OCI-LY1 (cell line): Measurements from ENCODE around the gene TENM4.

Experiments
- H2AFZ ChIP-seq: fragments of 200-600 bp; sonication (generic), shearing (Covaris generic); 2 replicates; pipeline ENCODE4 v1.6.0; 2014; ENCODE audit warnings: antibody characterized with exemption, mild to moderate bottlenecking, low read length
- H3F3A ChIP-seq: fragments of 200-600 bp; sonication (generic), shearing (Covaris generic); 2 replicates; pipeline ENCODE4 v1.6.0; 2014; ENCODE audit warnings: mild to moderate bottlenecking, antibody characterized with exemption, low read length, moderate library complexity; ENCODE audit not compliant: insufficient read depth
- H3K27ac ChIP-seq: fragments of 200-600 bp; sonication (generic); 2 replicates; pipeline ENCODE4 v1.5.1; 2014; ENCODE audit warnings: low read length, mixed run types, mild to moderate bottlenecking, low read depth; ENCODE audit not compliant: poor library complexity, severe bottlenecking
- H3K27me3 ChIP-seq: fragments of 200-600 bp; sonication (generic); 2 replicates; pipeline ENCODE4 v1.6.0; 2014; ENCODE audit warnings: antibody characterized with exemption, mild to moderate bottlenecking, low read length, moderate library complexity; ENCODE audit not compliant: insufficient read depth
- H3K36me3 ChIP-seq: fragments of 200-600 bp; sonication (generic); 2 replicates; pipeline ENCODE4 v1.6.1; 2014; ENCODE audit warnings: mild to moderate bottlenecking, antibody characterized with exemption, low read length, moderate library complexity, mixed read lengths; ENCODE audit not compliant: insufficient read depth
- H3K4me1 ChIP-seq: fragments of 200-600 bp; sonication (generic); 2 replicates; pipeline ENCODE4 v1.5.1; 2014; ENCODE audit warnings: mild to moderate bottlenecking, low read length, moderate library complexity; ENCODE audit not compliant: insufficient read depth, severe bottlenecking
- H3K4me2 ChIP-seq: fragments of 200-600 bp; sonication (generic), shearing (Covaris generic); 2 replicates; pipeline ENCODE4 v1.6.1; 2014; ENCODE audit warnings: low read length
- H3K4me3 ChIP-seq: fragments of 200-600 bp; sonication (generic); 2 replicates; pipeline ENCODE4 v1.5.1; 2014; ENCODE audit warnings: low read length, low read depth, mild to moderate bottlenecking, mixed read lengths; ENCODE audit not compliant: poor library complexity, severe bottlenecking
- H3K79me2 ChIP-seq: fragments of 200-600 bp; shearing (Covaris generic); 2 replicates; pipeline ENCODE4 v1.6.1; 2016; ENCODE audit warnings: mixed run types, low read length, mixed read lengths; ENCODE audit not compliant: insufficient read depth
- H3K9ac ChIP-seq: fragments of 200-600 bp; sonication (generic), shearing (Covaris generic); 2 replicates; pipeline ENCODE4 v1.6.1; 2014; ENCODE audit warnings: mild to moderate bottlenecking, low read length, mixed read lengths
- H3K9me2 ChIP-seq: fragments of 200-600 bp; sonication (generic), shearing (Covaris generic); 2 replicates; pipeline ENCODE4 v1.6.1; 2014; ENCODE audit warnings: low read depth, mild to moderate bottlenecking, low read length, mixed read lengths
- H3K9me3 ChIP-seq: fragments of 200-600 bp; shearing (Covaris generic); 2 replicates; pipeline ENCODE4 v1.6.1; 2014; ENCODE audit warnings: low read length, mixed read lengths
- H4K20me1 ChIP-seq: fragments of 200-600 bp; sonication (generic), shearing (Covaris generic); 2 replicates; pipeline ENCODE4 v1.6.0; 2016; ENCODE audit warnings: mild to moderate bottlenecking, low read length; ENCODE audit not compliant: insufficient read depth
- CTCF ChIP-seq: fragments of 200-600 bp; sonication (generic), shearing (Covaris generic); IDR thresholded peaks from 2 replicates; pipeline ENCODE4 v1.5.1; 2017; ENCODE audit warnings: mild to moderate bottlenecking, antibody characterized with exemption, low read length, moderate library complexity, mixed read lengths
- EZH2 ChIP-seq: fragments of 200-600 bp; sonication (generic), shearing (Covaris generic); IDR thresholded peaks from 2 replicates; pipeline ENCODE4 v1.8.0; 2017; ENCODE audit warnings: borderline replicate concordance, mixed run types, mild to moderate bottlenecking, antibody characterized with exemption, low read length, moderate library complexity, mixed read lengths

Gene TENM4

GRCh38 chr11:79047980-79048379 is 392.9 kb downstream of the TENM4 start:
- no peaks in the 10 kb centered on the region for H3K27me3 ChIP-seq
- H3K9me3 ChIP-seq: no peaks in the 10 kb centered on the region

GRCh38 chr11:79047321-79047720 is 393.5 kb downstream of the TENM4 start:
- Histone ChIP-seq H3K27me3 (no peaks in the 10 kb centered on the region), H3K36me3 (no peaks in the 10 kb centered on the region), H3K27ac (no peak overlapping the region), H3K9me2 (no peaks in the 10 kb centered on the region), H2AFZ (no peak overlapping the region), H3K79me2 (no peaks in the 10 kb centered on the region), H3K9me3 (no peaks in the 10 kb centered on the region), H3K4me1 (no peaks in the 10 kb centered on the region), H3F3A (no peaks in the 10 kb centered on the region), H3K4me2 (no peak overlapping the region), H3K4me3 (no peak overlapping the region), H3K9ac (no peak overlapping the region), H4K20me1 (no peaks in the 10 kb centered on the region)
- no peak for TF ChIP-seq EZH2
- no peak for TF ChIP-seq CTCF

More at GRCh38 chr11:79047980-79048379, 392.9 kb downstream of the TENM4 start:
- no peak for TF ChIP-seq EZH2
- no peak overlapping the region for H3K9ac ChIP-seq
- H3K4me3 ChIP-seq: no peak overlapping the region
- H3K9me2 ChIP-seq: no peaks in the 10 kb centered on the region
- H3K27ac ChIP-seq: no peak overlapping the region
- H2AFZ ChIP-seq: no peak overlapping the region
- no peaks in the 10 kb centered on the region for H3K36me3 ChIP-seq
- no peak overlapping the region for H3K4me2 ChIP-seq
- no peaks in the 10 kb centered on the region for H4K20me1 ChIP-seq
- no peaks in the 10 kb centered on the region for H3F3A ChIP-seq
- H3K79me2 ChIP-seq: no peaks in the 10 kb centered on the region
- no peaks in the 10 kb centered on the region for H3K4me1 ChIP-seq

GRCh38 chr11:79046366-79046765 is 394.5 kb downstream of the TENM4 start:
- Histone ChIP-seq H3K27ac (no peak overlapping the region), H3K4me1 (no peaks in the 10 kb centered on the region), H3K4me2 (no peak overlapping the region), H3K4me3 (no peak overlapping the region), H3K9me2 (no peaks in the 10 kb centered on the region), H3F3A (no peaks in the 10 kb centered on the region), H3K79me2 (no peaks in the 10 kb centered on the region), H3K9ac (no peak overlapping the region), H2AFZ (no peak overlapping the region), H3K27me3 (no peaks in the 10 kb centered on the region), H4K20me1 (no peaks in the 10 kb centered on the region), H3K36me3 (no peaks in the 10 kb centered on the region), H3K9me3 (no peaks in the 10 kb centered on the region)
- no peak for TF ChIP-seq CTCF
- TF ChIP-seq EZH2: no peak

GRCh38 chr11:79045800-79046304 is 395.0 kb downstream of the TENM4 start:
- Histone ChIP-seq H3F3A (no peaks in the 10 kb centered on the region), H3K4me3 (no peak overlapping the region), H3K4me1 (no peaks in the 10 kb centered on the region), H3K9me3 (no peaks in the 10 kb centered on the region), H3K4me2 (no peak overlapping the region), H3K36me3 (no peaks in the 10 kb centered on the region), H3K27me3 (no peaks in the 10 kb centered on the region), H3K79me2 (no peaks in the 10 kb centered on the region), H3K9me2 (no peaks in the 10 kb centered on the region), H2AFZ (no peak overlapping the region), H3K27ac (no peak overlapping the region), H4K20me1 (no peaks in the 10 kb centered on the region), H3K9ac (no peak overlapping the region)
- TF ChIP-seq CTCF: no peak
- no peak for TF ChIP-seq EZH2
